Subcutaneous abdominal adipose tissue (tissue), 5 donors: ENCODE measurements around the gene NDUFA9.
A peak's percentile ranks its signal among the peaks of the same experiment; 100 is the strongest.

ENCODE experiments used
- H3K27ac ChIP-seq: one replicate; pipeline ENCODE4 v1.7.0; 2013; ENCODE audit warnings: low read depth, mild to moderate bottlenecking, inconsistent platforms, low read length, moderate library complexity
- H3K27me3 ChIP-seq, 5 donors: one replicate each; pipeline ENCODE4 v1.7.0; 2013; ENCODE audit warnings: low read length in 5 of 5, inconsistent platforms in 1 of 5; ENCODE audit not compliant: control insufficient read depth in 5 of 5, insufficient read depth in 4 of 5
- H3K36me3 ChIP-seq, 5 donors: one replicate each; pipeline ENCODE4 v1.7.0; 2013; ENCODE audit warnings: low read length in 5 of 5; ENCODE audit not compliant: control insufficient read depth in 5 of 5, insufficient read depth in 5 of 5
- H3K4me1 ChIP-seq, 5 donors: one replicate each; pipeline ENCODE4 v1.7.0; 2013; ENCODE audit warnings: low read length in 5 of 5, mild to moderate bottlenecking in 3 of 5, moderate library complexity in 1 of 5; ENCODE audit not compliant: control insufficient read depth in 5 of 5, insufficient read depth in 5 of 5
- H3K4me3 ChIP-seq, 5 donors: one replicate each; pipeline ENCODE4 v1.7.0; 2013; ENCODE audit warnings: low read length in 5 of 5, low read depth in 1 of 5
- H3K9ac ChIP-seq, 5 donors: one replicate each; pipeline ENCODE4 v1.7.0; 2013; ENCODE audit warnings: low read length in 5 of 5, mild to moderate bottlenecking in 4 of 5, moderate library complexity in 3 of 5
- H3K9me3 ChIP-seq, 5 donors: one replicate each; pipeline ENCODE4 v1.7.0; 2013; ENCODE audit warnings: low read length in 5 of 5; ENCODE audit not compliant: control insufficient read depth in 5 of 5
- donor health status: healthy.
- donor health status: healthy.
- donor health status: healthy.
- donor health status: healthy.
- donor health status: healthy.

Gene NDUFA9

DNA sequence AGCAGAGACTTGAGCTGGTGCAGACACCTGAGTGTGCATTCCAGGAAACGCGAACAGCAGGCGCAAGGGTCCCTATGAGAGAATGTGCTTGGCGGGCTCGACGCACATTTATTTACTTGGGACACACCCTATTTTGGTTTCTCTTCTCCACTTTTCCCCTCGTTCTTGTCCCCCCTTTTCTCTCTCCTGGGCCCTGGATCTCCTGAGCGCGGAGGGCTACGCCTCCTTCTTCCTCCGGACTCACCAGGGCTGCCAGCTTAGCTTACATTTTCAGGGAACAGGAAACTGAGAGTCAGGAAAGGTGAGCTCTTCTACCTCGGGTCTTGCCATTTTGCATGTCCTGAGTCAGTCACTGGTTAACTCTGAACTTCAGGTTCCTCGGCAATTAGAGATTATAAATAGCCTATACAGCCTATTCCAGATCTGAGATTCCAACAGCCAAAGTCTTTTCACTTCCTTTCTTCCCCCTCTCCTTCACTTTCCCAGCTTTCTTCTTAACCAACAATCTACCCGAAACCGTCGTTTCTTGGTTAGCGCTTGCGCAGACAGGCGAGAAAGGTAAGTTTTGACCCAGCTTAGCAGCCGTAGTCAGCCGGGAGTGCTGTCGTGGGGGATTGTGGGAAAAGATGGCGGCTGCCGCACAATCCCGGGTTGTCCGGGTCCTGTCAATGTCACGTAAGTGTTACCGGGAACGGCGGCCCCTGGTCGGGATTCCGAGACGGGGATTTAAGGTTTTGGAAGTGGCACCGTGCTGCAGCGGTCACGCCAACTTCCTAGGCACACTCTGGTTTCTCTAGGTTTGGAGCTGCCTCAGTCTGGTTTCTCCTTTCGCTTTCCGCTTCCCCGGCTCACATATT lies at the start of gene NDUFA9, which contains the start of gene AKAP3:
NDUFA9 (plus strand) TSS at position 614 of the 857 bp plus-strand sequence; CDS start at position 627, 13 bp downstream.
AKAP3 (minus strand) TSS at position 551 of the 857 bp plus-strand sequence. CDS start 10,855 bp downstream, outside the sequence.
- Histone ChIP-seq H3K9me3 (no peaks in the 10 kb centered on the region), H3K4me1 (peaks cover 0 to 27% (median 24%) of the 10 kb centered on the region in 5 donors)

DNA sequence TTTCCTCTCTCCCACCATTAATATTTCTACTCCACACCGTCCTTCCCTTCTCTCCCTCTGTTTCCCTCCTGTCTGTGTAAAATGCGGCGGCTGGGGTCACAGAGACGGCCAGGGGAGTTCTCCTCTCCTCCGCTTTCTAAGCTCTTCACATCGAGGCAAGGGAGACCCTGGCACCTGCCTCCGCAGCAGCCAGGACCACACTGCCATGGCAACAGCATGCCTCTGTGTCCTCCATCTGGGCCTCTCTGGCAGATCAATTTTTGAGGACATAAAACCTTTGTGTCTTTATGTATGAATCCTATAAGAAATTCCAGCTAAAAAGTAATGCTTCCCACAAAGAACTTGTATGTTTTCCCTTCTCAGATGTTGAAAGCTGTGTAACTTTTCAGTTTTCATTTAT lies 45.5 kb upstream of the NDUFA9 start:
- H3K9me3 ChIP-seq = no peaks in the 10 kb centered on the region
- no peak overlapping the region for H3K9ac ChIP-seq
- H3K4me1 ChIP-seq = peaks cover 0 to 9% (median 6%) of the 10 kb centered on the region in 5 donors
- no peaks in the 10 kb centered on the region for H3K36me3 ChIP-seq
- no peak overlapping the region for H3K4me3 ChIP-seq
- no peaks in the 10 kb centered on the region for H3K27me3 ChIP-seq
- no peak overlapping the region for H3K27ac ChIP-seq

More for the DNA sequence above, at the start of gene NDUFA9, which contains the start of gene AKAP3:
- no peaks in the 10 kb centered on the region for H3K27me3 ChIP-seq
- peak within 1 kb of the TSS; percentile 87 for H3K27ac ChIP-seq
- H3K9ac ChIP-seq = peak within 1 kb of the TSS; percentile 89 to 98 (median 94)
- peaks cover 0 to 2% (median 0%) of the 10 kb centered on the region in 5 donors for H3K36me3 ChIP-seq
- peak within 1 kb of the TSS; percentile 88 to 98 (median 94) for H3K4me3 ChIP-seq

- Histone ChIP-seq H3K27me3 (no peaks in the 10 kb centered on the region), H3K4me3 (no peak overlapping the region), H3K27ac (no peak overlapping the region), H3K4me1 (peaks cover 0 to 9% (median 6%) of the 10 kb centered on the region in 5 donors), H3K9ac (no peak overlapping the region), H3K9me3 (no peaks in the 10 kb centered on the region), H3K36me3 (no peaks in the 10 kb centered on the region)
Observed at GRCh38 chr12:4603946-4604345, 45.0 kb upstream of the NDUFA9 start.

DNA sequence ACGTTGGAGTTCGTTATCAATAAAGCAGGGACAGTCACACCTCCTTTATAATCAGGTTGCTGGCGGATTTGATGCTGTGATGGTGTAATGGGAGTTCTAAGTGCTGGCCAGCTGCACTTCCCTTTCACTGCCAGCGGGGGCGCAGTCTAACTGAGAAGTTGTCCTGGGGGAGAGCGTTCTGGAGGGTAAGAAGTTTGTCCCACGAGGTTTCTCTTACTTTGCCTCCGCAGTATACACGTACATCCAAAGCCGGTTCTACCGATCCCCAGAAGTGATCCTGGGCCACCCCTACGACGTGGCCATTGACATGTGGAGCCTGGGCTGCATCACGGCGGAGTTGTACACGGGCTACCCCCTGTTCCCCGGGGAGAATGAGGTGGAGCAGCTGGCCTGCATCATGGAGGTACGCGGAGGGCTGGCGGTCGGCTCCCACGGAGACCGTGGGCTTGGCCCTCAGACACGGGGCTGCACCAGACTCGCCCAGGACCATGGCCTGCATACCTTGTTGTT lies 44.2 kb upstream of the NDUFA9 start:
- Histone ChIP-seq H3K4me3 (peak overlapping the region; percentile 92 to 99 (median 96)), H3K27me3 (no peaks in the 10 kb centered on the region), H3K27ac (peak overlapping the region; percentile 52), H3K36me3 (no peaks in the 10 kb centered on the region), H3K9ac (peak overlapping the region; percentile 65 to 95 (median 89)), H3K4me1 (peaks cover 0 to 9% (median 6%) of the 10 kb centered on the region in 5 donors), H3K9me3 (no peaks in the 10 kb centered on the region)

DNA sequence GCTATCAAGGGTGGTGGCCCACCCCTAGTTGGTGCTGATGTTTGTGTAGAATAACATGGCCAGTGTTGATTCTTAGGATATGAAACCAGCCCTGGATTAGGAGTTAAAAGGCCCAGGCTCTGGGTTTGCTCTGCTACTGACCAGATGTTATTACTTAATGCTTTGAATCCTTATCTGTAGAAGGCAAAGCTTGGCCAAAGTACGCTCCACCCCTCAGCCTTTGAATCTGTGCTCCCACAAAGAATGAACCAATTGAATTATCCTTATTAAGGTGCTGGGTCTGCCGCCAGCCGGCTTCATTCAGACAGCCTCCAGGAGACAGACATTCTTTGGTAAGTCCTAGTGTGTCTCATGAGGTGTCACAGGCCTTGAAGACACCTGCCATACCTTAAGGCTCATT lies 41.9 kb upstream of the NDUFA9 start:
- Histone ChIP-seq H3K27me3 (no peaks in the 10 kb centered on the region), H3K9me3 (no peaks in the 10 kb centered on the region), H3K4me3 (no peak overlapping the region), H3K27ac (no peak overlapping the region), H3K4me1 (peaks cover 0 to 9% (median 6%) of the 10 kb centered on the region in 5 donors), H3K36me3 (peaks cover 10 to 17% (median 14%) of the 10 kb centered on the region in 5 donors), H3K9ac (no peak overlapping the region)

DNA sequence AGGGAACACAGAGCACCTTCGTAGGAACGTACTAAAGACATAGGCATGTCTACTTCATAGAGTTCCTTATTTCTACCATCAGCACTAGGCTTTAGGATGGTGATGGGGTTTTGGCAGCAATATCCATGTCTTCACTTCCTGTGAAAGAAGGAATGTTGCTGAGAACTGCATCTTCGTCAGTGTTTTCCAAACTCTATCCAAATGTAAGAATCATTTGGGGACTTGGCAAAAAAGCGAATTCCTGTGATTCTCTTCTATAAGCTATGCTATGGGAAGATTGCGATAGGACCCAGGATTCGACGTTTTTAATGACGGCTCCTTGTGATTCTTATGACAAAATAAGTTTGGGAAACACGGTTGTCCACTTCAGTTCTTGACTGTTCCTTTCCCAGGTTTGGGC lies 39.8 kb upstream of the NDUFA9 start:
- H3K9me3 ChIP-seq = no peaks in the 10 kb centered on the region
- H3K27me3 ChIP-seq = no peaks in the 10 kb centered on the region
- H3K36me3 ChIP-seq = peaks cover 18 to 35% (median 29%) of the 10 kb centered on the region in 5 donors
- H3K4me3 ChIP-seq = no peak overlapping the region
- H3K4me1 ChIP-seq = peaks cover 0 to 9% (median 6%) of the 10 kb centered on the region in 5 donors
- no peak overlapping the region for H3K27ac ChIP-seq
- no peak overlapping the region for H3K9ac ChIP-seq

DNA sequence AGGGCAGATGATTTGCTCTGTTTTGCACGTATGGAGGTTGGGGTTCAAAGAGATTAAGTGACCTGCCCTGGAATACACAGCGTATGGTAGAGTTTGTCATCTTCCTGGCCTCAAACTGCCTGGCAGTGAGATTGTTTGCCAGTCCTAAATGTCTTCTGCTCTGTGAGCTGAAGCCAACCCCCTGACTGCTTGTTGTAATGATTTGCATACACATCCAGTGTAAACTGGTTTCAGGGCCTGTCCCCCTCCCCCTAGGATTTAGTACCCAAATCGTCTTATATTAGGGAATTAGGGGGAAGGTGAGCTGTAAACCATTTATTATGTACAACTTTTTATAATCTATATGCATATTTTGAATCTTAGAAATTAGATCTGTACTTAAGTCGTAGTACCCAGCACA lies 38.4 kb upstream of the NDUFA9 start:
- H3K9ac ChIP-seq = no peak overlapping the region
- no peaks in the 10 kb centered on the region for H3K9me3 ChIP-seq
- H3K4me3 ChIP-seq = no peak overlapping the region
- H3K27me3 ChIP-seq = no peaks in the 10 kb centered on the region
- H3K27ac ChIP-seq = no peak overlapping the region
- H3K4me1 ChIP-seq = peaks cover 0 to 4% (median 2%) of the 10 kb centered on the region in 5 donors
- H3K36me3 ChIP-seq = peaks cover 22 to 48% (median 33%) of the 10 kb centered on the region in 5 donors

- Histone ChIP-seq H3K9ac (no peak overlapping the region), H3K4me3 (no peak overlapping the region), H3K36me3 (peaks cover 16 to 44% (median 31%) of the 10 kb centered on the region in 5 donors)
Observed at GRCh38 chr12:4615667-4616066, 33.2 kb upstream of the NDUFA9 start.

GRCh38 chr12:4621511-4621910 lies 27.4 kb upstream of the NDUFA9 start:
- no peaks in the 10 kb centered on the region for H3K4me1 ChIP-seq
- peaks cover 0 to 3% (median 0%) of the 10 kb centered on the region in 5 donors for H3K9me3 ChIP-seq
- H3K27ac ChIP-seq = no peak overlapping the region
- H3K9ac ChIP-seq = no peak overlapping the region
- no peak overlapping the region for H3K4me3 ChIP-seq
- no peaks in the 10 kb centered on the region for H3K36me3 ChIP-seq
- no peaks in the 10 kb centered on the region for H3K27me3 ChIP-seq

More at GRCh38 chr12:4615667-4616066, 33.2 kb upstream of the NDUFA9 start:
- Histone ChIP-seq H3K27ac (no peak overlapping the region), H3K9me3 (no peaks in the 10 kb centered on the region), H3K27me3 (no peaks in the 10 kb centered on the region), H3K4me1 (no peaks in the 10 kb centered on the region)

GRCh38 chr12:4626543-4626942 lies 22.4 kb upstream of the NDUFA9 start:
- H3K27ac ChIP-seq = no peak overlapping the region
- H3K4me1 ChIP-seq = no peaks in the 10 kb centered on the region
- no peak overlapping the region for H3K4me3 ChIP-seq
- H3K27me3 ChIP-seq = no peaks in the 10 kb centered on the region
- no peak overlapping the region for H3K9ac ChIP-seq
- peaks cover 0 to 3% (median 0%) of the 10 kb centered on the region in 5 donors for H3K9me3 ChIP-seq
- H3K36me3 ChIP-seq = no peaks in the 10 kb centered on the region
